Body of pancreas (tissue), 4 donors: ENCODE data around the gene KRT16. TPM values are rescaled to one million over a fixed set of nuclear protein-coding genes. Genes with fewer than 3 reads are reported as not detected.

Source experiments
- ATAC-seq: fragments of 150-250 bp; one replicate; pipeline ENCODE4 v1.9.1; 2016
- DNase-seq, 4 donors: peaks; one replicate each; pipeline ENCODE4 v3.0.0-alpha.2; 2019
- H3K27ac ChIP-seq, 4 donors: fragments of 200-600 bp; sonication (generic); 1 replicate in 3 of 4; 2 replicates in 1 of 4; pipeline versions ENCODE4 v1.5.1 to v1.6.1; 2016 to 2019; ENCODE audit warnings: mild to moderate bottlenecking in 1 of 4, mixed read lengths in 1 of 4, moderate library complexity in 1 of 4
- H3K27me3 ChIP-seq, 2 donors: fragments of 200-600 bp; sonication (generic); one replicate each; pipeline ENCODE4 v1.6.0; 2016; ENCODE audit warnings: mild to moderate bottlenecking in 1 of 2
- H3K36me3 ChIP-seq, 2 donors: fragments of 200-600 bp; sonication (generic); replicated peaks in 1 of 2; 2 replicates each; pipeline ENCODE4 v1.5.1; 2016; ENCODE audit warnings: low read depth in 2 of 2; ENCODE audit not compliant: insufficient read depth in 1 of 2
- H3K4me1 ChIP-seq: fragments of 200-600 bp; sonication (generic); one replicate; pipeline ENCODE4 v1.6.0; 2016
- H3K4me3 ChIP-seq, 2 donors: fragments of 200-600 bp; sonication (generic); 1 replicate in 1 of 2; 2 replicates in 1 of 2; pipeline ENCODE4 v1.5.1; 2016 to 2019
- H3K9me3 ChIP-seq, 3 donors: fragments of 200-600 bp; sonication (generic); 1 replicate in 2 of 3; 2 replicates in 1 of 3; pipeline ENCODE4 v1.5.1; 2016
- CTCF ChIP-seq, 7 experiments: fragments of 450-650 bp in 4 of 7; fragments of 200-600 bp in 3 of 7; sonication (generic) in 3 of 7; IDR thresholded peaks; one replicate each; pipeline ENCODE4 v1.5.1; 2016 to 2019; ENCODE audit warnings: antibody characterized with exemption in 7 of 7
- POLR2A ChIP-seq, 3 donors: fragments of 450-650 bp; IDR thresholded peaks; one replicate each; pipeline ENCODE4 v1.6.1; 2016; ENCODE audit warnings: antibody characterized with exemption in 3 of 3, mild to moderate bottlenecking in 2 of 3
- WGBS, 2 donors: methylation state at CpG; one replicate each; pipeline ENCODE4 v1.1.5; 2017; 5-methylcytosine and 5-hydroxymethylcytosine counted together
- intact Hi-C: fragments of 100-400 bp; cut with DNase I; formaldehyde crosslinking; loops from one replicate; pipeline ENCODE4 v1.15.1; 2023
- total RNA-seq, 2 donors: library from RNA; depleted of rRNA; stranded (reverse); fragments of >200 nt; gene quantifications; one replicate each; pipeline ENCODE4 v1.1.0, GENCODE V29; 2016

Gene KRT16
- total RNA-seq, 2 donors from 2014 or later: 1.6 to 4.2 TPM

GRCh38 chr17:41657936-41658335 lies 45.4 kb upstream of the KRT16 start:
- Histone ChIP-seq H3K36me3 (no peaks in the 10 kb centered on the region), H3K27ac (no peak overlapping the region), H3K9me3 (no peaks in the 10 kb centered on the region), H3K4me3 (no peak overlapping the region), H3K4me1 (peaks cover 20% of the 10 kb centered on the region), H3K27me3 (no peaks in the 10 kb centered on the region)
- ATAC-seq (no peak), DNase-seq (no peak)
- TF ChIP-seq CTCF (IDR thresholded peaks at IDR 0.05) (no peak), POLR2A (IDR thresholded peaks at IDR 0.05) (no peak)
- WGBS, 2 donors: 83% methylated on average over 11 of the region's 12 CpGs; no CpG with 5 or more reads in 1 of the 2 donors
- intact Hi-C loops: loop anchor here (5.0 kb wide), 1 partner anchor 746 kb away; no protein-coding TSS in a partner anchor

- intact Hi-C loops: loop anchor here (5.0 kb wide), 1 partner anchor 745 kb away; no protein-coding TSS in a partner anchor
- 82 to 94% methylated on average over 16 of the region's 16 CpGs for WGBS, 2 donors
- Histone ChIP-seq H3K27me3 (no peaks in the 10 kb centered on the region), H3K27ac (no peak overlapping the region), H3K36me3 (no peaks in the 10 kb centered on the region), H3K4me1 (peaks cover 20% of the 10 kb centered on the region), H3K9me3 (no peaks in the 10 kb centered on the region), H3K4me3 (no peak overlapping the region)
- ATAC-seq (no peak), DNase-seq (no peak)
- TF ChIP-seq CTCF (IDR thresholded peaks at IDR 0.05) (no peak), POLR2A (IDR thresholded peaks at IDR 0.05) (no peak)
Observed at GRCh38 chr17:41657176-41657754, 44.7 kb upstream of the KRT16 start.

GRCh38 chr17:41656249-41657023 lies 43.9 kb upstream of the KRT16 start:
- no peak for TF ChIP-seq POLR2A (IDR thresholded peaks at IDR 0.05)
- TF ChIP-seq CTCF (IDR thresholded peaks at IDR 0.05): no peak
- intact Hi-C loops: loop anchor here (5.0 kb wide), 1 partner anchor 744 kb away; no protein-coding TSS in a partner anchor
- H3K27ac ChIP-seq: peak overlapping the region in 3 of 4 donors; percentile 10 to 69 (median 60)
- no peak for ATAC-seq
- DNase-seq: no peak
- WGBS, 2 donors: 81 to 82% methylated on average over 11 to 16 of the region's 16 CpGs
- no peaks in the 10 kb centered on the region for H3K27me3 ChIP-seq
- H3K36me3 ChIP-seq: no peaks in the 10 kb centered on the region
- no peak overlapping the region for H3K4me3 ChIP-seq
- no peaks in the 10 kb centered on the region for H3K9me3 ChIP-seq
- peaks cover 25% of the 10 kb centered on the region for H3K4me1 ChIP-seq

- Histone ChIP-seq H3K27me3 (no peaks in the 10 kb centered on the region), H3K9me3 (no peaks in the 10 kb centered on the region), H3K27ac (peak overlapping the region in 3 of 4 donors; percentile 10 to 69 (median 60)), H3K4me1 (peaks cover 32% of the 10 kb centered on the region), H3K4me3 (no peak overlapping the region), H3K36me3 (no peaks in the 10 kb centered on the region)
- ATAC-seq: peak; percentile 19
- 26 to 55% methylated on average over 5 to 18 of the region's 18 CpGs for WGBS, 2 donors
- intact Hi-C loops: loop anchor here (5.0 kb wide), 1 partner anchor 743 kb away; no protein-coding TSS in a partner anchor
- DNase-seq: peak; percentile 45 to 73 (median 68)
- no peak for TF ChIP-seq CTCF (IDR thresholded peaks at IDR 0.05)
- TF ChIP-seq POLR2A (IDR thresholded peaks at IDR 0.05): no peak
Observed at GRCh38 chr17:41655611-41656111, 43.1 kb upstream of the KRT16 start.
